ENCODE results near the gene ASB18. TPM values are rescaled to one million over a fixed set of nuclear protein-coding genes. Genes with fewer than 3 reads are reported as not detected.

ASB18 gene, protein sequence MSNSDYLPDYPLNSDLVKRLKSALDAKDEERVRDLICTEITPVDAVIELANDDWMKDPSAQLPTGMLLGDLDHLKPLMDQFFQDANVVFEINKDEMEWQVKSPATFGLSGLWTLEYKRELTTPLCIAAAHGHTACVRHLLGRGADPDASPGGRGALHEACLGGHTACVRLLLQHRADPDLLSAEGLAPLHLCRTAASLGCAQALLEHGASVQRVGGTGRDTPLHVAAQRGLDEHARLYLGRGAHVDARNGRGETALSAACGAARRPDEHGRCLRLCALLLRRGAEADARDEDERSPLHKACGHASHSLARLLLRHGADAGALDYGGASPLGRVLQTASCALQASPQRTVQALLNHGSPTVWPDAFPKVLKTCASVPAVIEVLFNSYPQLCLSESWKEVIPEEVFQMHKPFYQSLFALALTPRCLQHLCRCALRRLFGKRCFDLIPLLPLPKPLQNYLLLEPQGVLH
- total RNA-seq (2022; extraction: Qiagen RNA extraction; ENCODE audit: low read depth): not detected in 5 replicates

GRCh38 chr2:236264256-236264655 is at the start of gene ASB18:
ASB18 (minus strand) TSS chr2:236264406; CDS start chr2:236264345, 61 bp downstream.

DNA sequence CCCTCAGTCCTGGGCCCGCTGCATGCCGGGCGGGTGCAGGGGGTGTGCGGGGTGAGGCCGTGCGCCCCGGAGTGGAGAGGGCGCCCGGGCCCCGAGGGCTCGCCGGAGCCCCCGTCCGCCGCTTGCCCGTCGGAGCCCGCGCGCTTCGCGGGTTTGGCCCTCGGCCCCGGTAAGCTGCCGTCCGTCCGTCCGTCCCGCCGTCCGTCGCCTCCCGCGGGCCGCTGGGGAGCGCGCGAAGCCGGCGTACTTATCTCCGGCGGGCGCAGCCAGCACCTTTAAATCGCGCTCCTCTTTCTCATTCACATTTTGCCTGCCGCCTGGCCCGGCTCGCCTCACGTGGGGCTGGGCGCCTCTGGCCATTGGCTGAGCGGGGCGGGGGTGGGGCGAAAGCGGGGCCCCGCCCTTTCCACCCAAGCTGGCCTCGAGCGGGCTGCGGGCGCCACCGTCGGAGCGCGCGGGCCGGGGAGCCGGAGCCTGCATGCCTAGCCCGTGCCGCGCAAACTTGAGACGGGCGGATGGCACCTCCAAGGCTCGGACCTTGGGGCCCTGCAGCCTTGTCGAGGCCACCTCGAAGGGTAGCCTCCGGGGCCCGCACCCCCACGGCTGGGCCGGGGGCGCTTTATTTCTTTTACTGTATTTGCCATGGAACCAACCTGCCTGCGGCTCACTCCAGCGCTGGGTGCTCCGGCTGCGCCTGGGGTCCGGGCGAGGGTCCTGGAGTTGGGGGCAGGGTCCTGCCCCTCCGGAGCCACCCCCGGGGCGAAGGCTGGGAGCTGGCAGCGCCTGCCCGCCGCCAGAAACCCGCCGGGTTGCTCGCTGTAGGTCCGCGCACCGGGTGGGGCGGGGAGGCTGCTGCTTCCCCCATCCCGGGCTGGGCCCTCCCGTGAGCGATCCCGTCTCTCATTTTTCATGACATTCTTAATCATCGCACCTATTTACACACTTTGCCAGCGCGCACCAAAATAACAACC is 95.8 kb downstream of the ASB18 start, which contains the start of gene GBX2:
Gene GBX2 (minus strand): TSS at position 277 of the 971 bp plus-strand sequence. CDS start 415 bp downstream, outside the sequence.

Other genes with a start within 250 kb of the ASB18 start
- gene GBX2, start 96.0 kb downstream of the ASB18 start, total RNA-seq (2022; extraction: Qiagen RNA extraction; ENCODE audit: low read depth): 2.3 to 4.1 TPM (median 3.3 TPM) in 5 replicates

Measured in A549 treated with DMSO at 1 μM for 4 hours (cell line).